GM12872 (cell line): ENCODE measurements around the gene MCCC1.

Experiments used
- CTCF ChIP-seq: IDR thresholded peaks from 3 replicates; pipeline ENCODE4 v1.5.1; 2011; ENCODE audit warnings: low read depth, mild to moderate bottlenecking, low read length, moderate library complexity; ENCODE audit not compliant: insufficient read depth

The MCCC1 gene

GRCh38 chr3:183033746-183034145, 65.5 kb downstream of the MCCC1 start:
- TF ChIP-seq CTCF: no peak

GRCh38 chr3:183032880-183033555, 66.3 kb downstream of the MCCC1 start:
- TF ChIP-seq CTCF: no peak

- no peak for TF ChIP-seq CTCF
These were observed 67.5 kb downstream of the MCCC1 start for GRCh38 chr3:183031826-183032225.

GRCh38 chr3:183028416-183028815, 70.9 kb downstream of the MCCC1 start:
- no peak for TF ChIP-seq CTCF

- TF ChIP-seq CTCF: no peak
These were observed 72.0 kb downstream of the MCCC1 start for GRCh38 chr3:183027276-183027675.

GRCh38 chr3:183022936-183023516, 76.3 kb downstream of the MCCC1 start:
- no peak for TF ChIP-seq CTCF

- no peak for TF ChIP-seq CTCF
These were observed 80.7 kb downstream of the MCCC1 start for GRCh38 chr3:183018421-183019192.
